Measurements from ENCODE around the gene NT5DC4.

Gene NT5DC4

DNA sequence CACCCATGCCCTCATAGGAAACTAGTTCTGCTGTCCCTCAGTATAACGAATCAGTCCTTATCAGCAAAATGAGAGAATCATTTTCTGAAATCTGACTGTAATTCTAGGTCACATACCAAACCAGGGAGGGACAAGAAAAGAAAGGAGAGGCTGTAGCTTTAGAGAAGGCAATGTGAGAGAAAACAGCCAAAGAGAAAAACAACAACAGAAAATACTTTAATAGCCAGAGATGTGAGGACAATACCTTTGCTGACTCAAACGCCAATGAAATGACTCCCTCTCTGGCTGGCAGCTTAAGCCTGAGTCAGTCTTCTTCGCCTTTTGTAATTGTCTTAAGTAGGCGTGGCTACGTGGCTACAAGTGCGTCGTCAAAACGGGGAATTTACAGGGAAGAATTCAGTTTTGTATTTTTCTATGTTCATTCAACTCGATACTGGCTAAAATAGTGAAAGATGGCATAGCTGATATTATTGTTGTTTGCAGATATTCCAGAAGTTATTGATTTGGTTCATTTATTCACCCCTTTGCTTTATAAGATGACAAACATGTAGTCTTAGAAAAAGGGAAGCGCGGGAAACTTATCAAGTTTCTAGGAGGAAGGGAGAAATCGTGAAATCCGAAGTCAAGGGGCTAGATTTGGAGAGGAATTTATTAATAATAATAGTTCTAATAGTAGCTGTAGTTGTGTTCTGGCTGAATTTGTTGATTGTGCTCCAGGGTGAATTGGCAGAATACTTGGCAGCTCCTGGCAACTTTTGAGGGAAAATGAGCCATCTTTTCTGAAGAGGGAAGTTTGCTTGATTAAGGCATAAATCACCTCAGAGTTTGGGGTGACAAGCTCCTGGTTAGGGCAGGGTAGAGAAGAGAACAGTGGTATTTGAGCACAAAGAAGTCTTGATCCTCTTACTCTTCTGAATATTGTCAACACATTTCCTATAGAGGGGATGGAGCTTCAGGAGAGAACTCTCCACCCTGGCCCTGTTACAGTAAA is 63.7 kb downstream of the NT5DC4 start, which contains the start of gene IL1A:
Gene IL1A, minus strand, starts transcription at position 295 of the 991 bp plus-strand sequence. CDS start 723 bp downstream, outside the sequence.
- peak; percentile 67 for DNase-seq (ENCODE audit: low spot score)

GRCh38 chr2:112787294-112787693 is 66.5 kb downstream of the NT5DC4 start:
- DNase-seq (ENCODE audit: low spot score), result no peak

- no peak for DNase-seq (ENCODE audit: low spot score)
These were observed 67.0 kb downstream of the NT5DC4 start for GRCh38 chr2:112787729-112788393.

DNA sequence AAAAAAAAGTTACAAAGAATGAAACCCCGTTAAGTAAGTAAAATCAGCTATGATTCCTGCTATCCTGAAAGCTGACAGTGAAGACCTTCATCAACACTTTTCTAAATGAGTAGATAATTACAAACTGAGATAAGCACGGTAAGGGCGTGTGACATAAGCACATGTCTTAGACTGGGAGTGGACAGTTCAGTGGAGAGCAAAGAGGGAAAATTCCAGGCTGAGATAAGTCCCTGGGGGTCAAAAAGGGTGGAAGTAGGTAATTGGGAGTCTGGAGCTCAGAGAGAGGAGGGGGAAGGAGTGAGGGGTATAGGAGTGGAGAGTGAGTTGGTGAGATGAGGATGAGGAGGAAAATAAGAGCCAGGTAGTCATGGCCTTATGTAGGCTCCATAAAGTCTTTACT is 67.8 kb downstream of the NT5DC4 start:
- DNase-seq (ENCODE audit: low spot score), result no peak

Measured in GM03348 (cell line).